IMR-90 (cell line): Measurements from ENCODE around the gene PRDM9. TPM values are rescaled to one million over a fixed set of nuclear protein-coding genes. Genes with fewer than 3 reads are reported as not detected.

ENCODE experiments used
- ATAC-seq: fragments of 200-7000 bp; cut with Tn5 transposase; 2 replicates; pipeline ENCODE4 v1.9.1; 2020; ENCODE audit warnings: low read depth, mild to moderate bottlenecking, moderate library complexity
- BruUV-seq: library from RNA; stranded (reverse); fragments of 400-500 nt; replicated peaks from 2 replicates; lab custom pipeline; 2021; lab: Mats Ljungman, UMichigan
- CTCF ChIA-PET: fragments of 300-600 bp; formaldehyde crosslinking; extraction: SDS; loops from one replicate; lab custom pipeline; 2021; ENCODE audit warnings: antibody characterized with exemption; lab: Yijun Ruan, JAX
- POLR2A ChIA-PET: fragments of 300-600 bp; sonication (Branson Sonifier 250); formaldehyde crosslinking; loops from one replicate; lab custom pipeline; 2022; ENCODE audit warnings: antibody characterized with exemption; ENCODE audit not compliant: unreplicated experiment; lab: Charles Lee
- DNase-seq: peaks from one replicate; pipeline ENCODE4 v3.0.0; 2013
- H2AFZ ChIP-seq: replicated peaks from 2 replicates; pipeline ENCODE3; 2013; ENCODE audit warnings: low read length, mild to moderate bottlenecking; ENCODE audit not compliant: poor library complexity
- H2AK5ac ChIP-seq: 2 replicates; pipeline ENCODE4 v1.6.1; 2013; ENCODE audit warnings: low read depth, low read length, inconsistent platforms
- H2AK9ac ChIP-seq: replicated peaks from 2 replicates; pipeline ENCODE3; 2013; ENCODE audit warnings: mild to moderate bottlenecking, low read depth, low read length, moderate library complexity; ENCODE audit not compliant: poor library complexity
- H2BK120ac ChIP-seq: 2 replicates; pipeline ENCODE4 v1.6.1; 2013; ENCODE audit warnings: low read depth, low read length, inconsistent platforms
- H2BK15ac ChIP-seq: 3 replicates; pipeline ENCODE4 v1.6.1; 2013; ENCODE audit warnings: low read depth, low read length, inconsistent platforms
- H2BK20ac ChIP-seq: 2 replicates; pipeline ENCODE4 v1.6.1; 2013; ENCODE audit warnings: low read depth, mild to moderate bottlenecking, inconsistent platforms, low read length, moderate library complexity
- H2BK5ac ChIP-seq: 2 replicates; pipeline ENCODE4 v1.6.1; 2013; ENCODE audit warnings: mild to moderate bottlenecking, low read depth, low read length, inconsistent platforms; ENCODE audit not compliant: poor library complexity, severe bottlenecking
- H3K14ac ChIP-seq: replicated peaks from 2 replicates; pipeline ENCODE4 v1.6.1; 2013; ENCODE audit warnings: low read depth, low read length, inconsistent platforms
- H3K18ac ChIP-seq: 2 replicates; pipeline ENCODE4 v1.6.1; 2013; ENCODE audit warnings: low read depth, low read length, control low read depth
- H3K23ac ChIP-seq: 2 replicates; pipeline ENCODE4 v1.6.1; 2013; ENCODE audit warnings: low read depth, low read length, inconsistent platforms
- H3K27ac ChIP-seq: 2 replicates; pipeline ENCODE4 v1.5.1; 2013; ENCODE audit warnings: mild to moderate bottlenecking, control low read depth, low read length; ENCODE audit not compliant: insufficient read depth
- H3K27me3 ChIP-seq: 2 replicates; pipeline ENCODE4 v1.6.1; 2013; ENCODE audit warnings: low read length; ENCODE audit not compliant: control insufficient read depth, insufficient read depth
- H3K36me3 ChIP-seq: 2 replicates; pipeline ENCODE4 v1.6.1; 2013; ENCODE audit warnings: low read length, mixed read lengths; ENCODE audit not compliant: control insufficient read depth, insufficient read depth
- H3K4ac ChIP-seq: 2 replicates; pipeline ENCODE4 v1.6.1; 2013; ENCODE audit warnings: low read depth, low read length, inconsistent platforms
- H3K4me1 ChIP-seq: 2 replicates; pipeline ENCODE4 v1.6.1; 2013; ENCODE audit warnings: low read length, mixed read lengths; ENCODE audit not compliant: control insufficient read depth, insufficient read depth
- H3K4me2 ChIP-seq: 2 replicates; pipeline ENCODE4 v1.6.1; 2013; ENCODE audit warnings: low read depth, mild to moderate bottlenecking, control low read depth, low read length, moderate library complexity
- H3K4me3 ChIP-seq: 2 replicates; pipeline ENCODE4 v1.5.1; 2013; ENCODE audit warnings: low read depth, mild to moderate bottlenecking, control low read depth, low read length, moderate library complexity; ENCODE audit not compliant: insufficient read depth
- H3K56ac ChIP-seq: 2 replicates; pipeline ENCODE4 v1.6.1; 2013; ENCODE audit warnings: low read length, inconsistent platforms; ENCODE audit not compliant: insufficient read depth; ENCODE audit errors: extremely low read depth
- H3K79me1 ChIP-seq, 2 experiments: 2 replicates each; pipeline ENCODE4 v1.6.1; 2013; ENCODE audit warnings: low read length in 2 of 2, inconsistent platforms in 1 of 2, low read depth in 1 of 2
- H3K9ac ChIP-seq: 2 replicates; pipeline ENCODE4 v1.6.1; 2013; ENCODE audit warnings: low read depth, low read length, control low read depth
- H3K9me1 ChIP-seq: 2 replicates; pipeline ENCODE4 v1.6.1; 2013; ENCODE audit warnings: low read length, inconsistent platforms; ENCODE audit not compliant: insufficient read depth
- H3K9me3 ChIP-seq: 2 replicates; pipeline ENCODE4 v1.6.1; 2013; ENCODE audit warnings: low read length; ENCODE audit not compliant: control insufficient read depth, insufficient read depth
- H4K20me1 ChIP-seq: 2 replicates; pipeline ENCODE4 v1.6.1; 2013; ENCODE audit warnings: low read length, inconsistent platforms; ENCODE audit not compliant: insufficient read depth
- H4K5ac ChIP-seq: 2 replicates; pipeline ENCODE4 v1.6.1; 2013; ENCODE audit warnings: mild to moderate bottlenecking, low read depth, low read length, control low read depth
- H4K8ac ChIP-seq, 2 experiments: 2 replicates each; pipeline ENCODE4 v1.6.1; 2013; ENCODE audit warnings: low read depth in 2 of 2, low read length in 2 of 2, control low read depth in 1 of 2, inconsistent platforms in 1 of 2
- H4K91ac ChIP-seq: 2 replicates; pipeline ENCODE4 v1.6.1; 2013; ENCODE audit warnings: low read depth, low read length, inconsistent platforms; ENCODE audit not compliant: insufficient read depth
- CEBPB ChIP-seq: IDR thresholded peaks from 2 replicates; pipeline ENCODE4 v1.6.1; 2012; ENCODE audit warnings: low read depth, low read length, improper control_type of control experiment
- CHD1 ChIP-seq: IDR thresholded peaks from 2 replicates; pipeline ENCODE4 v1.6.1; 2012; ENCODE audit warnings: low read depth, low read length, improper control_type of control experiment
- ELK1 ChIP-seq: fragments of 150-350 bp; IDR thresholded peaks from 2 replicates; pipeline ENCODE4 v1.6.1; 2016; ENCODE audit warnings: low read depth, mild to moderate bottlenecking, low read length, moderate library complexity, borderline replicate concordance
- FOS ChIP-seq: fragments of 150-350 bp; IDR thresholded peaks from 2 replicates; pipeline ENCODE4 v1.6.1; 2016; ENCODE audit warnings: low read depth, low read length
- MAFK ChIP-seq: IDR thresholded peaks from 2 replicates; pipeline ENCODE4 v1.6.1; 2012; ENCODE audit warnings: low read depth, low read length, improper control_type of control experiment
- MXI1 ChIP-seq: IDR thresholded peaks from 2 replicates; pipeline ENCODE4 v1.6.1; 2012; ENCODE audit warnings: low read depth, mild to moderate bottlenecking, low read length, moderate library complexity, borderline replicate concordance
- NFE2L2 ChIP-seq: fragments of 150-350 bp; IDR thresholded peaks from 2 replicates; pipeline ENCODE4 v1.6.1; 2016; ENCODE audit warnings: low read depth, mild to moderate bottlenecking, low read length
- RAD21 ChIP-seq: IDR thresholded peaks from 2 replicates; pipeline ENCODE4 v1.6.1; 2012; ENCODE audit warnings: low read length, improper control_type of control experiment
- RFX5 ChIP-seq: IDR thresholded peaks from 2 replicates; pipeline ENCODE4 v1.8.0; 2012; ENCODE audit warnings: low read depth, mild to moderate bottlenecking, low read length, moderate library complexity
- SMC3 ChIP-seq: fragments of 150-350 bp; IDR thresholded peaks from 2 replicates; pipeline ENCODE4 v1.6.1; 2016; ENCODE audit warnings: low read depth, mild to moderate bottlenecking, antibody characterized with exemption, low read length, moderate library complexity
- USF2 ChIP-seq: fragments of 150-350 bp; IDR thresholded peaks from 2 replicates; pipeline ENCODE4 v1.6.1; 2017; ENCODE audit warnings: mild to moderate bottlenecking, antibody characterized with exemption, low read length, low read depth
- WGBS, 2 experiments: methylation state at CpG; one replicate each; pipeline versions ENCODE4 v1.1.5 to v1.1.7; 2013; ENCODE audit warnings: missing lambda C conversion rate in 2 of 2; ENCODE audit not compliant: insufficient read length in 1 of 2; ENCODE audit errors: extremely low coverage in 2 of 2; 5-methylcytosine and 5-hydroxymethylcytosine counted together
- dilution Hi-C: fragments of 300-500 bp; cut with HindIII; formaldehyde crosslinking; loops from one replicate; pipeline ENCODE4 v1.14.3; 2018; ENCODE audit warnings: low sequenced_read_pairs; ENCODE audit not compliant: unreplicated experiment
- in situ Hi-C: fragments of 300-500 bp; cut with MboI; formaldehyde crosslinking; loops from 3 replicates; pipeline ENCODE4 v1.14.3; 2019; ENCODE audit warnings: low sequenced_read_pairs, inconsistent platforms, mixed read lengths
- intact Hi-C: fragments of 100-400 bp; cut with micrococcal nuclease; formaldehyde crosslinking; loops from 2 replicates; pipeline ENCODE4 v1.10.0; 2022
- polyA plus RNA-seq, 3 experiments: library from polyadenylated mRNA; depleted of rRNA; stranded (reverse); fragments of >200 nt; gene quantifications; 2 replicates each; pipeline ENCODE4 v1.2.3, GENCODE V29; 2012; ENCODE audit warnings: low replicate concordance in 1 of 3
- total RNA-seq: library from RNA; depleted of rRNA; stranded (reverse); fragments of >200 nt; gene quantifications from 2 replicates; pipeline ENCODE4 v1.2.3, GENCODE V29; 2012
- TF ChIP-seq, protein P1 (sequence below): conservative IDR thresholded peaks from 2 replicates; pipeline ENCODE4 v1.5.1; 2012; ENCODE audit warnings: mild to moderate bottlenecking, low read depth, low read length, improper control_type of control experiment

PRDM9 gene
- total and polyA plus RNA-seq, 2 of the 4 experiments (the other 2 are of a cell fraction) = not detected

DNA sequence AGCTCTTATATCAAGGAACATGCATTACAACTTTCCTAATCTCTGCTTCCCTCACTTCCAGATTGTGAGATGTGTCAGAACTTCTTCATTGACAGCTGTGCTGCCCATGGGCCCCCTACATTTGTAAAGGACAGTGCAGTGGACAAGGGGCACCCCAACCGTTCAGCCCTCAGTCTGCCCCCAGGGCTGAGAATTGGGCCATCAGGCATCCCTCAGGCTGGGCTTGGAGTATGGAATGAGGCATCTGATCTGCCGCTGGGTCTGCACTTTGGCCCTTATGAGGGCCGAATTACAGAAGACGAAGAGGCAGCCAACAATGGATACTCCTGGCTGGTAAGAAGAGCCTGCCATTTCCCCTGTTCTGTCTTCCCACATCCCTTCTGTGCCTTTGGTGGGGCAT is 15.1 kb downstream of the PRDM9 start:
- H3K9me3 ChIP-seq = 0 out of 2 replicates have a peak, but pooled peaks cover 2% of the 10 kb centered on the region
- H4K91ac ChIP-seq = no peak overlapping the region
- H2BK15ac ChIP-seq = no peak overlapping the region
- in situ Hi-C loops = no loop called here
- H4K5ac ChIP-seq = no peak overlapping the region
- H3K9me1 ChIP-seq = no peaks in the 10 kb centered on the region
- DNase-seq (no peak), ATAC-seq (no peak)
- H2AFZ ChIP-seq = no peak overlapping the region
- no peak overlapping the region for H3K9ac ChIP-seq
- intact Hi-C loops = no loop called here
- no peak overlapping the region for H3K56ac ChIP-seq
- H3K27me3 ChIP-seq = no peaks in the 10 kb centered on the region
- H2BK20ac ChIP-seq = no peak overlapping the region
- H2AK9ac ChIP-seq = no peak overlapping the region
- TF ChIP-seq ELK1 (no peak), RAD21 (no peak), FOS (no peak), SMC3 (no peak), MAFK (no peak), CHD1 (no peak), MXI1 (no peak), USF2 (no peak), NFE2L2 (no peak), RFX5 (no peak), CEBPB (no peak)
- TF ChIP-seq, protein P1, sequence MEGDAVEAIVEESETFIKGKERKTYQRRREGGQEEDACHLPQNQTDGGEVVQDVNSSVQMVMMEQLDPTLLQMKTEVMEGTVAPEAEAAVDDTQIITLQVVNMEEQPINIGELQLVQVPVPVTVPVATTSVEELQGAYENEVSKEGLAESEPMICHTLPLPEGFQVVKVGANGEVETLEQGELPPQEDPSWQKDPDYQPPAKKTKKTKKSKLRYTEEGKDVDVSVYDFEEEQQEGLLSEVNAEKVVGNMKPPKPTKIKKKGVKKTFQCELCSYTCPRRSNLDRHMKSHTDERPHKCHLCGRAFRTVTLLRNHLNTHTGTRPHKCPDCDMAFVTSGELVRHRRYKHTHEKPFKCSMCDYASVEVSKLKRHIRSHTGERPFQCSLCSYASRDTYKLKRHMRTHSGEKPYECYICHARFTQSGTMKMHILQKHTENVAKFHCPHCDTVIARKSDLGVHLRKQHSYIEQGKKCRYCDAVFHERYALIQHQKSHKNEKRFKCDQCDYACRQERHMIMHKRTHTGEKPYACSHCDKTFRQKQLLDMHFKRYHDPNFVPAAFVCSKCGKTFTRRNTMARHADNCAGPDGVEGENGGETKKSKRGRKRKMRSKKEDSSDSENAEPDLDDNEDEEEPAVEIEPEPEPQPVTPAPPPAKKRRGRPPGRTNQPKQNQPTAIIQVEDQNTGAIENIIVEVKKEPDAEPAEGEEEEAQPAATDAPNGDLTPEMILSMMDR = no peak
- BruUV-seq = no TSS peak
- H2BK120ac ChIP-seq = no peak overlapping the region
- H3K27ac ChIP-seq = no peak overlapping the region
- H3K23ac ChIP-seq = no peak overlapping the region
- POLR2A ChIA-PET = no interaction called here
- no peaks in the 10 kb centered on the region for H3K36me3 ChIP-seq
- dilution Hi-C loops = no loop called here
- no peak overlapping the region for H2AK5ac ChIP-seq
- H3K79me1 ChIP-seq = no peaks in the 10 kb centered on the region
- WGBS, 2 experiments = 70% methylated on average over 2 of the region's 4 CpGs; no CpG with 5 or more reads in 1 of the 2 experiments
- H4K8ac ChIP-seq = no peak overlapping the region
- H3K14ac ChIP-seq = no peak overlapping the region
- H3K4me3 ChIP-seq = no peak overlapping the region
- no peak overlapping the region for H3K4ac ChIP-seq
- H3K18ac ChIP-seq = no peak overlapping the region
- H4K20me1 ChIP-seq = no peaks in the 10 kb centered on the region
- no peaks in the 10 kb centered on the region for H3K4me1 ChIP-seq
- no peak overlapping the region for H2BK5ac ChIP-seq
- no peak overlapping the region for H3K4me2 ChIP-seq
- CTCF ChIA-PET = no interaction called here
